ENCODE measurements around the gene TAP1. TPM values are rescaled to one million over a fixed set of nuclear protein-coding genes. Genes with fewer than 3 reads are reported as not detected.

Gene TAP1
- 32.8 and 46.4 TPM in 2 replicates for total RNA-seq

GRCh38 chr6:32853541-32854375 lies at the start of gene TAP1, which contains the start of gene PSMB9:
TSS of gene TAP1 (minus strand) at chr6:32853704. CDS start at chr6:32853636, 68 bp downstream.
TSS of gene PSMB9 (plus strand) at chr6:32854192. CDS start at chr6:32854230, 38 bp downstream.

DNA sequence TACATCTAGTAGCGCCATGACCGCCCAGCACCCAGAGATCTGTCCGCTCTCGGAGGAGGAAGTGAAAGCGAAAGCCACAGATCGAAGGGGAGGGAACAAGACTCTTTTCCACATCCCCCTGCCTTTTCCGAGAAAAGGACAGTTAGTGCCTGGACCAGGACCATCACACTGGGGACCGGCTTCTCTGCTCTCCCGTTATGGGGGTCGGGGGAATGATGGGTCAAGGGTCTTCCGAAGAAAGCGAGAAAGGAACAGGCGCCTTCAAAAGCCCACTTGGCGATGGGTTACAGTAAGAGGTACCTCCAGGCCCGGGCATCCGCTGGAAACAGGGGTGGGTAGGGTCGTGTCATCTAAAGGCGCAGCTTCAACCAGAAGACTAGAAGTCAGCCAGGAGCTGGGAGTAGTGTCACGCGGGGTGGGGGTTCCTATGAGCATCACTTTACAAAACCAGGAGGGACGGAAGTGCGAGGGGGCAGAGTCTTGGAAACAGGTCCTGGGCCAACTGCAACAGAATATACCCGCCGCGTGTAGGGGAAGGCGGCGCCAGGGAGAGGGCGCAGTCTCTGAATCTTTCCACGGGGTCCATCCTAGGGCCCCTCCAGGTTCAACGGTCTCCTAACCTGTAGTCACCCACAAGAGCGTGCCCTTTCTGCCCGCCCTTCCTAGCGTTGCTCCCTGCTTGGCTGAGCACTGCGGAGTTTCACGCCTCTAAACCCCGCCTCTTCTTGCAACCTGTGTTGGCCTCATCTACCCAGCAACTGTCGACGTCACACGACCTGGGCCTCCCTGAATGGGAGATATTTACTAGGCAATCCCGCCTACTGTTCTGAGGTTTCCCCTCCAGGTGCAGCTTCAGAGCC lies 9.3 kb downstream of the TAP1 start, which contains the start of gene PSMB8:
TSS of gene PSMB8 (minus strand) at position 69 of the 860 bp plus-strand sequence. CDS start at position 18, 51 bp downstream.

DNA sequence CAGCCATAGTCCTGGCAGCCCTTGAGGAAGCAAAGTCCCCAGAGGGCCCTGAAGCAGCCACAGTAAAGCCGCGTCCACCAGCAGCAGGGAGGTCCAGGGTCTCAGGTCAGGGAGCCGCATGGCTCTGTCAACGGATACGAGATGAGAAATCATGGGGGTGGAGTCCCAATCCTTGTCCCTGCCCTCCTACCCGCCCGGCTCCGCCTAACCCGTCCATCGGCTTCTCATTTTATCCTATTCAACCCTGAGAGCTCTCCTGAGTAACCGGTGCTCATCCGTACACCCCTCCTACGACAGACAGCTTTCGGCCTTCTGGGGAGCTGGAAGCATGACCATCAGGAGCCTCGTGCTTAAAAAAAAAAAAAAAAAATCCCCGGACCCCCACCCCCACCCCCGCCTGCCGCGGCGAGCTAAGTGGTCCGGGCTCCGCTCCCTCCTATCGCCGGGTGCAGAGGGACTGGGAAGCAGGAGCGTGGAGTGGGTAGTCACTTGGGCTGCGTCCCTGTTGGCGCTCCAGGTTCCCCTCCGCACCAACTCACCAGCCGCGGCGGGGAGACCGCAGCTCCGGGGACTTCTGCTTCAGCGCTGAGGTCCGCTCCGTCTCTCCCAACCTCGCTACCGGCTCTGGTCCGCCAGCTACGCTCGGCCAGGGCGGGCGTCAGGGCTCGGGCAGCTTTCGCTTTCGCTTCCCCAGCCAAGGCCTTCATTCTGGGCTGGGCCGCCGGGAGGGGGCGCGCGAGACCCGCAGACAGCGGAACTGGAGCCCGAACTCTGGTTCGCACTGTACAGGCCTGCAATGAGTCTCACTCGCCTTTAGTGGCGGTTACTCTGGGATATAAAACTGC lies 15.2 kb downstream of the TAP1 start, which contains the start of gene TAP2:
TSS of gene TAP2 (minus strand) at position 626 of the 845 bp plus-strand sequence. CDS start at position 120, 506 bp downstream.

GRCh38 chr6:32816746-32817204 lies 36.7 kb downstream of the TAP1 start, which contains the start of gene HLA-DOB:
TSS of gene HLA-DOB (minus strand) at chr6:32817002. CDS start at chr6:32816951, 51 bp downstream.

Other genes with a start within 250 kb of the TAP1 start
- not detected in 2 replicates for gene HLA-DQA1, start 216.3 kb downstream of the TAP1 start, total RNA-seq
- gene HLA-DQB1, start 187.0 kb downstream of the TAP1 start, total RNA-seq, result 1.0 TPM in 1 of 2 replicates, not detected in the other
- not detected in 2 replicates for gene HLA-DQA2, start 112.3 kb downstream of the TAP1 start, total RNA-seq
- gene HLA-DQB2, start 90.2 kb downstream of the TAP1 start, total RNA-seq, result 0.16 TPM in 1 of 2 replicates, not detected in the other
- gene HLA-DOB, start 36.7 kb downstream of the TAP1 start, total RNA-seq, result 0.16 TPM in 1 of 2 replicates, not detected in the other
- gene TAP2, start 15.0 kb downstream of the TAP1 start, total RNA-seq, result 11.3 and 38.3 TPM in 2 replicates
- 36.0 and 72.1 TPM in 2 replicates for gene PSMB8, start 9.7 kb downstream of the TAP1 start, total RNA-seq
- gene PSMB9, start 488 bp upstream of the TAP1 start, total RNA-seq, result 7.0 and 16.7 TPM in 2 replicates
- gene HLA-DMB, start 87.3 kb upstream of the TAP1 start, total RNA-seq, result 0.65 and 2.5 TPM in 2 replicates
- 1.8 TPM in 1 of 2 replicates, not detected in the other for gene HLA-DMA, start 99.4 kb upstream of the TAP1 start, total RNA-seq
- 80.0 and 97.4 TPM in 2 replicates for gene BRD2, start 114.9 kb upstream of the TAP1 start, total RNA-seq
- gene HLA-DOA, start 155.9 kb upstream of the TAP1 start, total RNA-seq, result under 0.01 TPM in 1 of 2 replicates, not detected in the other
- 6.5 TPM in 1 of 2 replicates, not detected in the other for gene HLA-DPA1, start 219.9 kb upstream of the TAP1 start, total RNA-seq
- gene HLA-DPB1, start 222.3 kb upstream of the TAP1 start, total RNA-seq, result 6.8 and 41.1 TPM in 2 replicates

All from mesangial cell (primary cell).